ENCODE measurements around the gene HEPHL1.
"Not testable (repeated sequence)": the region's sequence is repeated elsewhere in the genome, so short reads cannot be mapped to it uniquely, and the experiment has no call there.

The HEPHL1 gene

DNA sequence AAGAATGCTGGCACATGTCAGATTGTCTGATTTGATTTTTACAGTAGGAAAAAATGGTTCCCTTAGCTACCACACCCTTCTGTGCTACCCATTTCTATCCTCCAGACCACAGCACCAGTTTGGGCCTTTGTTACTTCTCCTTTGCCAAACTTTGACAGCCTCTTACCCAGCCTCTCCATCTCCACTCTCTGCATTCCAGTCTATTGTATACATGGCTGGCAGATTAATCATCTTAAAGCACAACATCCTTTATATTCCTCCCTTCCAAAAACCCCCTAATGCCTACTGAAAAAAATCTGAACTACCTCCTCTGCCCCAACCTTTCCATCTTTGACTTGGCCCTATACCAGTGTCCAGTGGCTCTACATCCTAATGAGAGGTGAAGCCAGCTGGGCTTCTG, 96.7 kb downstream of the HEPHL1 start:
- no peak overlapping the region for H3K27ac ChIP-seq
- TF ChIP-seq, protein P1, sequence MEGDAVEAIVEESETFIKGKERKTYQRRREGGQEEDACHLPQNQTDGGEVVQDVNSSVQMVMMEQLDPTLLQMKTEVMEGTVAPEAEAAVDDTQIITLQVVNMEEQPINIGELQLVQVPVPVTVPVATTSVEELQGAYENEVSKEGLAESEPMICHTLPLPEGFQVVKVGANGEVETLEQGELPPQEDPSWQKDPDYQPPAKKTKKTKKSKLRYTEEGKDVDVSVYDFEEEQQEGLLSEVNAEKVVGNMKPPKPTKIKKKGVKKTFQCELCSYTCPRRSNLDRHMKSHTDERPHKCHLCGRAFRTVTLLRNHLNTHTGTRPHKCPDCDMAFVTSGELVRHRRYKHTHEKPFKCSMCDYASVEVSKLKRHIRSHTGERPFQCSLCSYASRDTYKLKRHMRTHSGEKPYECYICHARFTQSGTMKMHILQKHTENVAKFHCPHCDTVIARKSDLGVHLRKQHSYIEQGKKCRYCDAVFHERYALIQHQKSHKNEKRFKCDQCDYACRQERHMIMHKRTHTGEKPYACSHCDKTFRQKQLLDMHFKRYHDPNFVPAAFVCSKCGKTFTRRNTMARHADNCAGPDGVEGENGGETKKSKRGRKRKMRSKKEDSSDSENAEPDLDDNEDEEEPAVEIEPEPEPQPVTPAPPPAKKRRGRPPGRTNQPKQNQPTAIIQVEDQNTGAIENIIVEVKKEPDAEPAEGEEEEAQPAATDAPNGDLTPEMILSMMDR (conservative IDR thresholded peaks at IDR 0.05; ENCODE audit: low read depth) = no peak
- DNase-seq (ENCODE audit: low spot score) = no peak
- ChIA-PET POLR2A (ENCODE audit: low non-redundant PET) (no interaction called here), CTCF (no interaction called here)

DNA sequence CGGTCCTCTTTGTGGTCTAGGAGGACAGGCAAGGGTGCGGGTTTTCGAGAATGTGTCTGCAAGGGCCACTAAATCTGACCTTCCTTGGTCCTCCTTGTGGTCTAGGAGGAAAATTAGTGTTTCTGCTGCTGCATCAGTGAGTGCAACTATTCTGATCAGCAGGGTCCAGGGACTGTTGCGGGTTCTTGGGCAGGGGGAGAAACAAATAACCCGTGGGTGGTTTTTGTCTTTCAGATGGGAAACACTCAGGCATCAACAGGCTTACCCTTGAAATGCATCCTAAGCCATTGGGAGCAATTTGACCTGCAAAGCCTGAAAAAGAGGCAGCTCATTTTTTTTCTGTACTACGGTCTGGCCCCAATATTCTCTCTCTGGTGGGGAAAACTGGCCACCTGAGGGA, 98.5 kb downstream of the HEPHL1 start:
- CTCF ChIA-PET; POLR2A ChIA-PET (ENCODE audit: low non-redundant PET); DNase-seq (ENCODE audit: low spot score); H3K27ac ChIP-seq: not testable (repeated sequence)

- POLR2A ChIA-PET (ENCODE audit: low non-redundant PET); DNase-seq (ENCODE audit: low spot score): not testable (repeated sequence)
- CTCF ChIA-PET = interaction anchor here (0.7 kb wide), 1 partner anchor 149 kb away, joined by 3 read pairs; no protein-coding TSS in a partner anchor
Measured at GRCh38 chr11:94120516-94120915, 99.4 kb downstream of the HEPHL1 start.

GRCh38 chr11:94120946-94121345, 99.8 kb downstream of the HEPHL1 start:
- ChIA-PET CTCF (no interaction called here), POLR2A (ENCODE audit: low non-redundant PET) (no interaction called here)
- no peak overlapping the region for H3K27ac ChIP-seq

More at GRCh38 chr11:94120516-94120915, 99.4 kb downstream of the HEPHL1 start:
- H3K27ac ChIP-seq = not testable (repeated sequence)

GRCh38 chr11:94125407-94126115, 104.4 kb downstream of the HEPHL1 start:
- no peak overlapping the region for H3K27ac ChIP-seq
- TF ChIP-seq, protein P1 (conservative IDR thresholded peaks at IDR 0.05; ENCODE audit: low read depth) = no peak
- ChIA-PET POLR2A (ENCODE audit: low non-redundant PET) (no interaction called here), CTCF (no interaction called here)
- no peak for DNase-seq (ENCODE audit: low spot score)

More at GRCh38 chr11:94120946-94121345, 99.8 kb downstream of the HEPHL1 start:
- no peak for DNase-seq (ENCODE audit: low spot score)
- TF ChIP-seq, protein P1 (conservative IDR thresholded peaks at IDR 0.05; ENCODE audit: low read depth) = no peak

GRCh38 chr11:94127638-94128037, 106.5 kb downstream of the HEPHL1 start:
- CTCF ChIA-PET = interaction anchor here (0.6 to 1.2 kb wide), 2 partner anchors 56 to 232 kb away, joined by 3 to 6 read pairs; no protein-coding TSS in a partner anchor
- no peak for DNase-seq (ENCODE audit: low spot score)
- TF ChIP-seq, protein P1 (conservative IDR thresholded peaks at IDR 0.05; ENCODE audit: low read depth) = no peak
- peak overlapping the region; percentile 98 for H3K27ac ChIP-seq
- POLR2A ChIA-PET (ENCODE audit: low non-redundant PET) = interaction anchor here (0.5 kb wide), 1 partner anchor 215 kb away, joined by 3 read pairs; no protein-coding TSS in a partner anchor

GRCh38 chr11:94128291-94128745, 107.2 kb downstream of the HEPHL1 start:
- CTCF ChIA-PET = interaction anchor here (0.6 to 1.2 kb wide), 4 partner anchors 23 to 233 kb away, joined by 3 to 6 read pairs (median 4); no protein-coding TSS in a partner anchor

More at GRCh38 chr11:94128291-94128745, 107.2 kb downstream of the HEPHL1 start:
- POLR2A ChIA-PET (ENCODE audit: low non-redundant PET) = interaction anchor here (0.5 to 1.0 kb wide), 4 partner anchors 16 to 214 kb away, joined by 3 to 6 read pairs (median 4); no protein-coding TSS in a partner anchor
- no peak for DNase-seq (ENCODE audit: low spot score)
- TF ChIP-seq, protein P1 (conservative IDR thresholded peaks at IDR 0.05; ENCODE audit: low read depth) = no peak
- H3K27ac ChIP-seq = peak overlapping the region; percentile 98
